K562 (cell line): Measurements from ENCODE around the gene B2M. TPM values are rescaled to one million over a fixed set of nuclear protein-coding genes. Genes with fewer than 3 reads are reported as not detected.
A peak's percentile ranks its signal among the peaks of the same experiment; 100 is the strongest.

Source experiments
- ARID3A ChIP-seq: IDR thresholded peaks from 2 replicates; pipeline ENCODE4 v1.6.1; 2012; ENCODE audit warnings: low read depth, low read length, improper control_type of control experiment, borderline replicate concordance
- ARID3B ChIP-seq: fragments of 250-450 bp; sonication (Bioruptor Pico); IDR thresholded peaks from 2 replicates; pipeline ENCODE4 v1.4.0; 2020; ENCODE audit warnings: borderline replicate concordance
- BDP1 ChIP-seq: IDR thresholded peaks from 3 replicates; pipeline ENCODE4 v1.6.1; 2011; ENCODE audit not compliant: insufficient read length, insufficient read depth
- E2F3 ChIP-seq: fragments of 250-450 bp; sonication (Bioruptor Pico); IDR thresholded peaks from 2 replicates; pipeline ENCODE4 v1.4.0; 2020; ENCODE audit warnings: mild to moderate bottlenecking
- FIP1L1 ChIP-seq: fragments of 200-400 bp; formaldehyde crosslinking; IDR thresholded peaks from 2 replicates; pipeline ENCODE4 v1.6.1; 2018; ENCODE audit warnings: mild to moderate bottlenecking, low read depth, low read length; ENCODE audit not compliant: poor library complexity, severe bottlenecking
- FOXJ2 ChIP-seq: fragments of 200-800 bp; sonication (Bioruptor generic); IDR thresholded peaks from 2 replicates; pipeline ENCODE4 v1.6.1; 2016; ENCODE audit warnings: missing genetic modification characterization, missing compliant biosample characterization
- HMG20A ChIP-seq: fragments of 450-650 bp; formaldehyde crosslinking; conservative IDR thresholded peaks from 2 replicates; pipeline ENCODE4 v1.4.0; 2020; ENCODE audit warnings: mild to moderate bottlenecking, mixed read lengths
- HNRNPL ChIP-seq: fragments of 200-400 bp; formaldehyde crosslinking; IDR thresholded peaks from 2 replicates; pipeline ENCODE4 v1.6.1; 2017; ENCODE audit warnings: low read depth, mild to moderate bottlenecking, low read length
- NR2C2 ChIP-seq, 2 experiments: fragments of 200-800 bp in 1 of 2; sonication (Bioruptor generic) in 1 of 2; sonication (generic) in 1 of 2; formaldehyde crosslinking in 1 of 2; IDR thresholded peaks; 2 replicates each; pipeline versions ENCODE4 v1.6.1 to v1.8.0; 2016 to 2022; ENCODE audit warnings: mild to moderate bottlenecking in 1 of 2, missing compliant biosample characterization in 1 of 2, missing genetic modification characterization in 1 of 2, missing genetic modification reagents in 1 of 2
- OTX1 ChIP-seq: fragments of 450-650 bp; formaldehyde crosslinking; IDR thresholded peaks from 2 replicates; pipeline ENCODE4 v1.4.0; 2022; ENCODE audit warnings: mild to moderate bottlenecking
- POLR2AphosphoS5 ChIP-seq: IDR thresholded peaks from 2 replicates; pipeline ENCODE4 v1.6.1; 2011; ENCODE audit warnings: mild to moderate bottlenecking, low read depth, low read length, moderate library complexity; ENCODE audit not compliant: control insufficient read depth, insufficient read depth
- RFX1 ChIP-seq: fragments of 450-650 bp; IDR thresholded peaks from 2 replicates; pipeline ENCODE4 v1.6.1; 2016; ENCODE audit warnings: mild to moderate bottlenecking, moderate library complexity
- RFX7 ChIP-seq: fragments of 250-450 bp; sonication (Bioruptor Pico); IDR thresholded peaks from 2 replicates; pipeline ENCODE4 v1.5.1; 2021; ENCODE audit warnings: mild to moderate bottlenecking
- ZFP30 ChIP-seq: fragments of 250-450 bp; sonication (Bioruptor Pico); IDR thresholded peaks from 2 replicates; pipeline ENCODE4 v1.8.0; 2022; ENCODE audit warnings: moderate library complexity, mild to moderate bottlenecking, inconsistent platforms, borderline replicate concordance
- ZFP91 ChIP-seq: sonication (generic); formaldehyde crosslinking; IDR thresholded peaks from 2 replicates; pipeline ENCODE4 v1.8.0; 2022; ENCODE audit warnings: mild to moderate bottlenecking, missing genetic modification reagents
- ZNF174 ChIP-seq: fragments of 250-450 bp; sonication (Bioruptor Pico); IDR thresholded peaks from 2 replicates; pipeline ENCODE4 v1.4.0; 2020; ENCODE audit warnings: mild to moderate bottlenecking
- ZNF398 ChIP-seq: fragments of 250-450 bp; sonication (Bioruptor Pico); IDR thresholded peaks from 2 replicates; pipeline ENCODE4 v1.8.0; 2021; ENCODE audit warnings: moderate library complexity, mild to moderate bottlenecking, inconsistent platforms
- ZNF584 ChIP-seq: fragments of 200-800 bp; sonication (Bioruptor generic); IDR thresholded peaks from 2 replicates; pipeline ENCODE4 v1.6.1; 2016; ENCODE audit warnings: low read depth, mild to moderate bottlenecking, missing genetic modification characterization, missing compliant biosample characterization
- ZNF589 ChIP-seq: fragments of 200-800 bp; sonication (Bioruptor generic); IDR thresholded peaks from 2 replicates; pipeline ENCODE4 v1.6.1; 2016; ENCODE audit warnings: low read depth, missing genetic modification characterization, missing compliant biosample characterization
- polyA plus RNA-seq, 8 experiments: library from polyadenylated mRNA; depleted of rRNA in 4 of 8; stranded (reverse) in 5 of 8; unstranded in 3 of 8; fragments of >200 nt; fragmentation: Nextera tagmentation in 2 of 8; fragmentation: Illumina TruSeq in 1 of 8; extraction: Ambion mirVana in 2 of 8; extraction: Trizol in 1 of 8; gene quantifications; 2 replicates each; pipeline versions ENCODE4 v1.2.1 to v1.2.3, GENCODE V29; 2011 to 2014; ENCODE audit warnings: inconsistent platforms in 1 of 8, missing spikeins in 1 of 8
- total RNA-seq, 7 experiments: library from RNA; depleted of rRNA in 6 of 7; stranded (reverse); fragments of >200 nt in 6 of 7; fragmentation: Illumina TruSeq in 2 of 7; extraction: Trizol in 2 of 7; gene quantifications; 2 replicates each; pipeline versions ENCODE4 v1.2.1 to v1.2.3, GENCODE V29; 2011 to 2021; ENCODE audit warnings: low replicate concordance in 1 of 7

The B2M gene
- total and polyA plus RNA-seq, 9 of the 15 experiments (the other 6 are each of a cell fraction or from before 2014, with no cell fraction given): 460 to 3,138 (median 1,032) TPM

- TF ChIP-seq NR2C2 (CRISPR knock-in tag; IDR thresholded peaks at IDR 0.05): no peak; the same call in 1 of the 2 replicates
- no peak; the same call in none of the 2 replicates for TF ChIP-seq NR2C2 (tag; IDR thresholded peaks at IDR 0.05)
- no peak for TF ChIP-seq BDP1
- no peak for TF ChIP-seq ZNF398 (CRISPR knock-in tag)
- TF ChIP-seq FIP1L1: no peak
- no peak for TF ChIP-seq ZFP30
- no peak for TF ChIP-seq ARID3A
- TF ChIP-seq ARID3B (CRISPR knock-in tag): no peak
- TF ChIP-seq RFX1: no peak
- TF ChIP-seq ZNF589 (CRISPR knock-in tag): peak; percentile 62; the same call in 1 of the 2 replicates
- TF ChIP-seq POLR2AphosphoS5: peak; percentile 40; the same call in 1 of the 2 replicates
- peak; percentile 63; the same call in 1 of the 2 replicates for TF ChIP-seq E2F3
- no peak for TF ChIP-seq RFX7 (CRISPR knock-in tag)
- no peak for TF ChIP-seq HNRNPL
- no peak for TF ChIP-seq OTX1
- no peak for TF ChIP-seq HMG20A
- TF ChIP-seq ZFP91 (CRISPR knock-in tag): no peak
- TF ChIP-seq ZNF584 (CRISPR knock-in tag): no peak
- peak; percentile 52; the same call in 1 of the 2 replicates for TF ChIP-seq FOXJ2 (tag)
- no peak for TF ChIP-seq ZNF174
Observed at GRCh38 chr15:44662478-44663409, 48.6 kb upstream of the B2M start (continued).
